Activated CD4-positive, alpha-beta T cell treated with anti-CD3 and anti-CD28 coated beads for 1 hour (primary cell): Measurements from ENCODE around the gene EFHD2.
"Not testable (repeated sequence)": the region's sequence is repeated elsewhere in the genome, so short reads cannot be mapped to it uniquely, and the experiment has no call there.

Experiments used
- DNase-seq: peaks from one replicate; pipeline ENCODE4 v3.0.0-alpha.2; 2020

Gene EFHD2

DNA sequence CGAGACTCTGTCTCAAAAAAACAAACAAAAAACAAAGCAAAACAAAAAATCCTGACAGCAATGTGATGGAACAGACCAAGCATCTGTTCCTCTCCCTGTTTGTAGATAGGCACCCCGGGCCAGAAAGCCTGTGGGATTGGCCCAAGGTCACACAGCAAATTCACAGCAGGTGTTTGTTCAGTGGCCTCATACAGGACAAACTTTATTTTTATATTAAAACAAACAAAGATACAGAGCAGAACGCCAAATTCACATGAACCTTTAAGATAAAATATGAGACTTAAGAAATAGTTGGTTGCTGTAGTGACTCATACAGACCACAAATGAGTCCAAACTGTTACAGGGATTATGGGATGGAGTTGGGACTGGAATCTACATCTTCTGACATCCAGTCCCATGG lies 44.6 kb downstream of the EFHD2 start:
- DNase-seq, result no peak

DNA sequence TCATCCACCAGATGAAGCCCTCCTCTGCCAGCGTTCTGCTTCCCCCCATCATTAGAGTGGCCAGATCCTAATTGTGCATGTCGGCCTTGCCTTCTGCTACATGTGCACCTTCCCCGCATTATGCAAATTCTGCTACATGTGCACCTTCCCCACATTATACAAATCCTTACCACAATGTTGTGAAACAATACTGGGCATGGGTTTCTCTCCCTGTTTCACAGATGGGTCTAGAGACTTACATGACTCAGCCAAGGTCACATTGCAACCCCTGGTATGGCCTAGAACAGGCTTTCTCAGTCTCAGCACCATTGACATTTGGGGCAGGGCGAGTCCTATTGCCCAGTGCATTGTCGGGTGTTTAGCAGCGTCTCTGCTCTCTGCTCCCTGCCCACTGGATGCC lies 45.8 kb downstream of the EFHD2 start:
- no peak for DNase-seq

DNA sequence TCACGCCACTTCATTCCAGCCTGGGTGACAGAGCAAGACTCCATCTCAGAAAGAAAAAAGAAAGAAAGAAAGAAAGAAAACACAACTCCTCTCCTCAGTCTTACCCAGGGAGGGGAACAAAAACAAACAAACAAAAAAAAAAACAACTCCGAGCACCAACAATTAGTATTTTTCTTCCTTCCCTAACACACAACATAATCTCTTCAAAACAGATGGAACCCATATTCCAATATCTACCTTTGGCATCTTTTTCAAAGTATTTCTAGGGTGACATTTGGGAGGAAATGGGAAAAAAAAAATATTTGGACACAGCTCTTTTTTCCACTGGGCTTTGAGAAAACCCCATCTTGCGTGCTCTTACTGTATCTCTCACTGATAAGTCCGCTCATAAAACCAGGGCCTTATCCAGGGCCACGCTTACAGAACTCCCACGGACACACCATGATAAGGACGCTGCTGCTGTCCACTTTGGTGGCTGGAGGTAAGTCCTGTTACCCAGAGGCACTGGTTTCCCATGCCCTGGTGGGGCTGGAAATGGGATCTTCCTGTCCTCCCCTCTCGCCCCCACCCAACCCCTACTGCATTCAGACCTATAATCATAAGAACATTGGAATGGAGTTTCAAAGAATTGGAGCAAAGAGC lies 46.7 kb downstream of the EFHD2 start, which contains the start of gene CELA2A:
Gene CELA2A, plus strand, starts transcription at position 420 of the 642 bp plus-strand sequence. Its CDS starts 22 bp downstream, at position 442.
- DNase-seq, result no peak

DNA sequence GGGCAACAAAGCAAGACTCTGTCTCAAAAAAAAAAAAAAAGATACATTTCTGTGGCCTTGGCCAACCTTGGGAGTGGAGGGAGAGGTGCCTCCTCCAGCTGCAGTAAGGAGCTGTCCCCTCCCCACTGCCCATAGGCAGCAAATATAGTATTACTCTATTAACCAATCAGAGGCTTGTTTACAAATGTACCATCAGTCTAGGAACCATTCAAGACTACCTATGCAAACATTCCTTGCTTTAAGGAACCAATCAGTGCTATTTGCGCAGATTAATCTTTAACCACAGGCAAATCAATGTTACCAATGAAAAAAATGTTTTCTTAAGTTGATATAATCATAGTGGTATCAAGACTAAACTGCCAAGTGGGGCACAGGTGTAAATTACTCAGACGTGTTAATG lies 47.9 kb downstream of the EFHD2 start:
- DNase-seq, result no peak

DNA sequence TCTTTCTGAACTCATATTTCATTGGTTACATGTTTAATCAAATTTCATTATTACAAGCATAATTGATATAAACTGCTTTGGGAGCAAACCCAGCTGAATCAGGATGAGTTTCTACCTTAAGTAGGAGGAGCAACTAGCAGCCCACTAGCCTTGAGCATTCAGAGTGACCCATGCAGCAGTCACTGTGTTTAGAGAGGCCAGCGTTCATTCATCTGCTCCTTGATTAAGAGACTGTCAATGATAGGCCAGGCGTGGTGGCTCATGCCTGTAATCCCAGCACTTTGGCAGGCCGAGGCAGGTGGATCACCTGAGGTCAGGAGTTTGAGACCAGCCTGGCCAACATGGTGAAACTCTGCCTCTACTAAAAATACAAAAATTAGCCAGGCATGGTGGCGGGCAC lies 48.7 kb downstream of the EFHD2 start:
- not testable (repeated sequence) for DNase-seq

DNA sequence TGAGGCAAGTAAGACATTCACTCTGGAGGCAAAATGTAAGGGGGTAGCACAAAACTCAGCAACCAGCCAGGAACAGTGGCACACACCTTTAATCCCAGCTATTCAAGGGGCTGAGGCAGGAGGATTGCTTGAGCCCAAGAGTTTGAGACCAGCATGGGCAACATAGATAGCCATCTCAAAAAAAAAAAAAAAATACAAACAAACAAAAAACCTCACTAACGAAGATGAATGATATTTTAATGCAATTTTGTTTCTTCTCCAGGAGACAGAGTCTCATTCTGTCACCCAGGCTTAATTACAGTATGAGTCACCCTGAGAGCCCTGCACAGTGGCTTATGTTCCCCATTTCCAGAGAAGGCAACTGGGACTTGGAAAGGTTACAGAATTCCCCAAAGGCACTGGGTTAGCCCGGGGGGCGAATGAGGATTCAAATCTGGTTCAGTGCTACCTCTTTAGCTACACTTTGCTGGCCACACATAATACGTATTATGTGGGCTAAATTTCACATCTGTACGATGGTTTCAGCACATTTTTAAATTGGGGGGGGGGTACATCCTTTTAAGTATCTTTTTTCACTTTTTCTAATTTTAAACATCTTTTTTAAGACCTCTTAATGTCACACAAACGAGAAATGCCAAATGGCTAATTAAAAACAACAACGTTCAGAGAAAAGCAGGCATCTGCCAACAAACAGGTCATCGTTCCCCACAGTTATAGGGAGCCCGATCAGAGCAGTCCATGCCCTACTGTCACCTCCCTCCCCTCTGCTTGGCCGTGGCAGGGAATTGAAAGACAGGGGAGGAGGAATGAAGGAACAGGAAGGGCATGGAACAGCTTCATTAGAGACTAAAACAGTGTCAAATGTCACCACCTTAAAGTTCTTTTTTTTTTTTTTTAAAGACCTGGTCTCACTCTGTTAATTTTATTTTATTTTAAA lies 50.4 kb downstream of the EFHD2 start:
- DNase-seq, result no peak

DNA sequence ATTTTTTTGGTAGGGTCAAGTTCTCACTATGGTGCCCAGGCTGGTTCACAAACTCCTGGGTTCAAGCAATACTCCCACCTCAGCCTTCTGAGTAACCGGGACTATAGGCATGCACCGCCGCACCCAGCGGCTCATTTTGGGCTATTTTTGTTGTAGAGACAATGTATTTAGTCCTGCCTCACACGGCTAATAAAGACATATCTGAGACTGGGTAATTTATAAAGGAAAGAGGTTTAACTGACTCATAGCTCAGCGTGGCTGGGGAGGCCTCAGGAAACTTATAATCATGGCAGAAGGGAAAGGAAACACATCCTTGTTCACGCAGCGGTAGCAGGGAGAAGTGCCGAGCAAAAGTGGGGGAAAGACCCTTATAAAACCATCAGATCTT lies 51.0 kb downstream of the EFHD2 start:
- DNase-seq, result no peak

DNA sequence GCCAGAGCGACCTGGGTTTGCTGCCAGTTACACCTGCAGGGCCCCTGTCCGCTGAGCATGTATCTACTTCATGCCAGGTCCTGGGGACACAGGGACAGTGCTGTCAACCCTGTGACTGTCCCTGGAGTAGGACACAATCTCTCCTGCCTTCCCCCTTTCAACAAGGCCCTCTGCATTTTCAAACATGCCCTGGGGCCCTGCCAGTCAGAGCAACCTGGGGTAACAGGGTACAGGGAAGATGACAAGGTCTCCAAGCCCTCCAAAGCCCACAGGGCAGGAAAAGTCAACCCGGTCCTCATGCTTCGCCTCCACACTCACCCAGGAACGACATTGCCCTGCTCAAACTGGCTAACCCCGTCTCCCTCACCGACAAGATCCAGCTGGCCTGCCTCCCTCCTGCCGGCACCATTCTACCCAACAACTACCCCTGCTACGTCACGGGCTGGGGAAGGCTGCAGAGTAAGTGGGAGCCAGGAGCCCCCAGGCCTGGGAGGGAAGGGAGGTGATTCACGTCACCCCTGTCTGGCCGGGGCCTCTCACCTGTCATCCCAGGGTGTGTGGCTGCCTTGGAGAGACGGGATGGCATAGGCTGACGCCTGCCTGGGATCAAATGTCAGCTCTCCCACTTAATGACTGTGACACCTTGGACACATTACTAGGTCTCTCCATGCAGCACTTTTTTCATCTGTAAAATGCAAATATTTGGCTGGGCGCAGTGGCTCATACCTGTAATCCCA lies 53.5 kb downstream of the EFHD2 start:
- DNase-seq, result not testable (repeated sequence)

DNA sequence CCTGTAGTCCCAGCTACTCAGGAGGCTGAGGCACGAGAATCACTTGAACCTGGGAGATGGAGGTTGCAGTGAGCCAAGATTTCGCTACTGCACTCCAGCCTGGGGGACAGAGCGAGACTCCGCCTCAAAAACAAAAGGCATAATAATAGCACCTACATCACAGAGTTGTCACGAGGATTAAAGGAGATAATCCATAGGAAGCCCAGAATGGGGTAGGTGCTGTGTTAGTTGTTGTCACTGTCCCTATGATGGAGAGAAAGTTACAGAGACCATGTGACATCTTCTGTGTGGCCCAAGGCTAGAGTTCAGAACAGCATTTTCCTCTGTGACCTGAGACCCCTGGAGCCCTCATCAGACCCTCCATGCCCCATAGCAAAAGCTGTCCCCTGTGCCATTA lies 54.2 kb downstream of the EFHD2 start:
- DNase-seq, result not testable (repeated sequence)

DNA sequence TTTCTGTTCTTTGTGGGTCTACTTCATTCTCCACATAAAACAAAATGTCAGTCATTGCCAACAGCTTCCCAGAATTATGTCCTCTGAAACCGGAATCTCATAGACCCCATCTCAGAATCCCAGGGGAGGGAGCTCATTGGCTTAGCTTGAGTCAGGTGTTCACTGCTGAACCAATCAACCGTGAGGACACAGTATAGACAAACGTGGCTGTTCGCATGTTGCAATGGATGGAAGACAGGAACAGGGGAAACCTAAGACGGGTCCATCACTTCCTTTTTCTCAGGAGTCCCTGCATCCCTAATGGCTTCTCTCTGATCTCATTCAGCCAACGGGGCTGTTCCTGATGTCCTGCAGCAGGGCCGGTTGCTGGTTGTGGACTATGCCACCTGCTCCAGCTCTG lies 56.0 kb downstream of the EFHD2 start:
- DNase-seq, result no peak

DNA sequence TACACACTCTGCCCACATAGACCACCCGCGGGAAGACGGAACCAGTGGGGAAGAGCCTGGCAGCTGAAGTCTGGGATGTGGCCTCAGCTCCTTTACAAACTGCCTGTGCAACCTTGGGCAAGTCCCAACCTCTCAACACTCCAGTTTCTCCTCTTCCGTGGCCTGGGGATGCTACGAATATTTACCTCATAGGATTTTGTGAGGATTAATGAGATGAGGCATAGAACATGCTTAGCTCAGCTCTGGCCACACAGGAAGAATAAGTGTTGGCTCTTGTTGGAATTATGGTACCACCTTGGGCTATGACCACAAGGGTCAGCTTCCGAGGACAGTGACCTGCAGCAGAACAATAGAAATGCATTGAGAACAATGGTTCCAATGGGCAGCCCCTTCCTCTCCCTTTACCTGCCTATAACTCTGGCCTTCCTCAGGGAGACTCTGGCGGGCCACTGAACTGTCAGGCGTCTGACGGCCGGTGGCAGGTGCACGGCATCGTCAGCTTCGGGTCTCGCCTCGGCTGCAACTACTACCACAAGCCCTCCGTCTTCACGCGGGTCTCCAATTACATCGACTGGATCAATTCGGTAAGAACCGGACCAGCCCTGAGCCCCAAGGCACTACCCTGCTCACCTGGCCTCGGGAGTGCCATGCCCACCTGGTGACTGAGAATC lies 57.4 kb downstream of the EFHD2 start:
- DNase-seq, result not testable (repeated sequence)

DNA sequence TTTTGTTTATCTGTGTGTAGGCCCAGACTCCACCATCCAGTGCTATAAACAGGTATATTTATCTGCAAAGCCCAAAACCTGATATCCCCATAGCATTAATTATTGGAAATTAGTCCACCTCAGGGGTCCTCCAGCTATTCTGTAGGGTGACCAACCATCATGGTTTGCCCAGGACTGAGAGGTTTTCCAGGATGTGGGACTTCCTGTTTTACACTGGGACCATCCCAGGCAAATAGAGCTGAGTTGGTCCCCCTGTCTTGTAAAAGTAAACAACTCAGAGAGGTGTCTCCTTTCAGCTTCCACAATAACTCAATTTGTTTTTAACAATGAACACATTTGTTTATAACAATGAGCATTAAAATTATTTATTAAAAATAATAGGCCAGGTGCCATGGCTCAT lies 58.5 kb downstream of the EFHD2 start:
- no peak for DNase-seq

DNA sequence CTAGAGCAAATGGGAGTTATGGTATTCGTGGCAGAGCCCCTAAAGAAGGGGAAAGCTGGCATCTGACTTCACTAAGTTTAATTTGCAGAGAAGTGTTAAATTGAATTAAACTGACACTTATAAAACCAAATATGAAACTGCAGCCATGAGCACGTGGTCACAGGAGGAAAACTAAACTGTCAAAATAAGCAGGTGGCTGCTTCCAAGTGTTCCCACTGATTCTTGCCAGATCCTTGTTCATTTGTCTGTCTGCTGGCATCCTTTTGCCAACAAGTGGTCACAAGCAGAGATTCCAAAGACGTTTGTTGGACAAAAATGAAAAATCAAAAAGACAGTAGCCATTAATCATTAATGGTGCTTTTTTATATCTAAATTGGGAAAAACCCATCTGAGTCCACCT lies 59.7 kb downstream of the EFHD2 start:
- no peak for DNase-seq

DNA sequence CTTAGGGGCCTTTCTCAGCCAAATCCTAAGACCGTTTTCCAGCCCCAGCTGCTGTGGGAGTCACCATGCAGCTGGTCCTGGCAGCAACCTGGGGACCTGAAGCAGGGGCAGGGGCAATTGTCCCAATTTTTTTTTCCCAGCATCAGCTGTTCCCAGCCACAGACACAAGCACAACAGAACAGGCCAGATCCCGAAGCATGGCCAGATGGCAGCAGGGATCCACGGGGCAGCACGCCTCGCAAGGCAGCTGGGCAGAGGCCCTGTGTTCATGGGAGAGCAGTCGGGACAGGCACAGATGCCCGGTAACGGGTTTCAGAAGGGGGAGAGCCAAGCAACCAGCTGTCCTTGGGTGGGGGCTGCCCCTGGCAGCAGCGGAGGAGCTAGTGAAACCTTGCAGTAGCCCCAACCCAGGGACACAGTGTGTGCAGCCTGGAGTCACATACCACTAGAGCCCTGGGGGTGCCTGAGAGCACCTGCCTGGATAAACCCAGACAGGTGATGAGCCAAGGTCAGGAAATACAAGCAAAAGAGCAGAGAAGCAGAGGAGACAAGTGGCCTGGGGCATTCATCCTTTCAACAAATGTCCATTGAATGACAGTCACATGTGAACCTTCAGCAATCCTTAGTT lies 60.2 kb downstream of the EFHD2 start:
- DNase-seq, result not testable (repeated sequence)

DNA sequence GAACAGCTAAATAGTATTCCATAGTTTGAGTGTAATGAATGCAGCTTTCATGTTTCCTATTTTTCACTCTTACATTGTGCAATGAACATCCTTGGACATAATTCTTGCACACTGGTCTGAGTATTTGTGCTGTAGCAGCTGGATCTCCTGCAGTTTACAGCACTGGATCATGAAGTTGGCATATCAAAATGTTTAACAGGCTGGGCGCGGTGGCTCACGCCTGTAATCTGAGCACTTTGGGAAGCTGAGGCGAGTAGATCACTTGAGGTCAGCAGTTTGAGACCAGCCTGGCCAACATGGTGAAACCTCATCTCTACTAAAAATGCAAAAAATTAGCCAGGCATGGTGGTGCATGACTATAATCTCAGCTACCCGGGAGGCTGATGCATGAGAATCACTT lies 61.4 kb downstream of the EFHD2 start:
- not testable (repeated sequence) for DNase-seq

DNA sequence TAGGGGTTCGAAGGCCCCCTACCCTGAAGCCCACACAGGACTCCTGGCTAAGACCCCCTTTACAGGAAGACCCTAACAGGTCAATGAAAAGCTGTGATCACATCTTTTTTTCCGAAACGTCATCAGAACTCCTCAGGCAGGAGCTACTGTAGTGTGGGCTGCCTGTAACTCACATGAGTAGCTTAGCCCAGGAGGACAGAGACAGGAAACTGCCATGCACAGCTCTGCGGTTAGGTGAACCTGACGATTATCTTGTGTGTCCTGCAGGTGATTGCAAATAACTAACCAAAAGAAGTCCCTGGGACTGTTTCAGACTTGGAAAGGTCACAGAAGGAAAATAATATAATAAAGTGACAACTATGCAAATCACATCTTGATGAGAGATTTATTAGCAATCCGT lies 62.0 kb downstream of the EFHD2 start:
- not testable (repeated sequence) for DNase-seq

DNA sequence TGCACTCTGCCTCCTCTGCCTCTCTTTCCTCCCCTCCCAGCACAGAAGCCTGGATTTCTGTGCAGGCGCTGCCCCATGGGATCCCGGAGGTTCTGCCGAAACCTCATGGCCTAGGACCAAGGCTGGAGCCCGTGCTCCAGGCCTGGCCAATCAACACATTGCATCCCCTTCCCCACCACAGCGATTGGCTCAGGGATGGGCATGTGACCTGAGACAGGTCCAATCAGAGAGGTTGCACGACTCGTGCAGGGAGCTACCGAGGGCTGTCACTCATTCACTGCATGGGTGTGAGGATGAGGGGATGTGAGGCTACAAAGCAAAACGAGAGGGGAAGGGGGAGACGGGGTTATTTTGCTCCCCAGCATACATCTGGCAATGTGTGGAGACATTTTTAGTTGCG lies 62.9 kb downstream of the EFHD2 start:
- DNase-seq, result no peak

DNA sequence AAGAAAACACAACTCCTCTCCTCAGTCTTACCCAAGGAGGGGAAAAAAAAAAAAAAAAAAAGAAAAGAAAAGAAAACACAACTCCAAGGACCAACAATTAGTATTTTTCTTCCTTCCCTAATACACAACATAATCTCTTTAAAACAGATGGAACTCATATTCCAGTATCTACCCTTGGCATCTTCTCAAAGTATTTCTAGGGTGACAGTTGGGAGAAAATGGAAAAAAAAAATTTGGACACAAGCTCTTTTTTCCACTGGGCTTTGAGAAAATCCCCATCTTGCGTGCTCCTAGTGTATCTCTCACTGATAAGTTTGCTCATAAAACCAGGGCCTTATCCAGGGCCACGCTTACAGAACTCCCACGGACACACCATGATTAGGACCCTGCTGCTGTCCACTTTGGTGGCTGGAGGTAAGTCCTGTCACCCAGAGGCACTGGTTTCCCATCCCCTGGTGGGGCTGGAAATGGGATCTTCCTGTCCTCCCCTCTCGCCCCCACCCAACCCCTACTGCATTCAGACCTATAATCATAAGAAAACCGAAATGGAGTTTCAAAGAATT lies 66.1 kb downstream of the EFHD2 start, which contains the start of gene CELA2B:
Gene CELA2B, plus strand, starts transcription at position 353 of the 563 bp plus-strand sequence. Its CDS starts 22 bp downstream, at position 375.
- no peak for DNase-seq

DNA sequence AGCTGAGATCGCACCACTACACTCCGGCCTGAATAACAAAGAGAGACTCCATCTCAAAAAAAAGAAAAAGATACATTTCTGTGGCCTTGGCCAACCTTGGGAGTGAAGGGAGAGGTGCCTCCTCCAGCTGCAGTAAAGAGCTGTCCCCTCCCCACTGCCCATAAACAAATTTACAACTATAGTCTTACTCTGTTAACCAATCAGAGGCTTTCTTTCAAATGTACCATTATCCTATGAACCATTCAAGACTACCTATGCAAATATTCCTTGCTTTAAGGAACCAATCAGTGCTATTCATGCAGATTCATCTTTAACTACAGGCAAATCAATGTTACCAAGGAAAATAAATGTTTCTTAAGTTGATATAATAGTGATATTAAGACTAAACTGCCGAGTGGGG lies 67.2 kb downstream of the EFHD2 start:
- no peak for DNase-seq

DNA sequence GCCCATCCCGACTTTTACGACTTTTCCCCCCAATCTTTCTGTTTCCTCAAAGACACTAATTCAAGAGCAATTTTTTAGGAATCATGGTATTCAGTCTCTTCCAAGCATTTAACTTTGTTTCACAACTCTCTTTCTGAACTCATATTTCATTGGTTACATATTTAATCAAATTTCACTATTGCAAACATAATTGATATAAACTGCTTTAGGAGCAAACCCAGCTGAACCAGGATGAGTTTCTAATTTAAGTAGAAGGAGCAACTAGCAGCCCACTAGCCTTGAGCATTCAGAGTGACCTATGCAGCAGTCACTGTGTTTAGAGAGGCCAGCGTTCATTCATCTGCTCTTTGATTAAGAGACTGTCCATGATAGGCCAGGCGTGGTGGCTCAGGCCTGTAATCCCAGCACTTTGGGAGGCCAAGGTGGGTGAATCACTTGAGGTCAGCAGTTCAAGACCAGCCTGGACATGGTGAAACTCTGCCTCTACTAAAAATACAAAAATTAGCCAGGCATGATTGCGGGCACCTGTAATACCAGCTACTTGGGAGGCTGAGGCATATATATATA lies 68.0 kb downstream of the EFHD2 start:
- no peak for DNase-seq
